ENCODE measurements around the gene TRIM34. TPM values are rescaled to one million over a fixed set of nuclear protein-coding genes. Genes with fewer than 3 reads are reported as not detected.
"Not testable (repeated sequence)": the region's sequence is repeated elsewhere in the genome, so short reads cannot be mapped to it uniquely, and the experiment has no call there.

Gene TRIM34
- polyA plus RNA-seq, 12 donors = 2.9 to 9.6 (median 4.4) TPM; not detected in 2

GRCh38 chr11:5620651-5621521 is 3.9 kb upstream of the TRIM34 start:
- no peak for DNase-seq

GRCh38 chr11:5621580-5621979 is 3.2 kb upstream of the TRIM34 start:
- DNase-seq = no peak

- DNase-seq = no peak
These were observed 2.0 kb upstream of the TRIM34 start for GRCh38 chr11:5622802-5623201.

GRCh38 chr11:5625281-5625680 is 480 bp downstream of the TRIM34 start:
- DNase-seq = no peak

- DNase-seq = no peak
These were observed 1.4 kb downstream of the TRIM34 start for GRCh38 chr11:5626196-5626595.

- DNase-seq = no peak
These were observed 6.6 kb downstream of the TRIM34 start for GRCh38 chr11:5631417-5631816.

- DNase-seq = no peak
These were observed 7.3 kb downstream of the TRIM34 start for GRCh38 chr11:5631969-5632635.

GRCh38 chr11:5639953-5640352 is 15.2 kb downstream of the TRIM34 start:
- DNase-seq = no peak

GRCh38 chr11:5643585-5643984 is 18.8 kb downstream of the TRIM34 start:
- DNase-seq = no peak

GRCh38 chr11:5646139-5646538 is 21.3 kb downstream of the TRIM34 start:
- DNase-seq = no peak

- no peak for DNase-seq
These were observed 30.7 kb downstream of the TRIM34 start for GRCh38 chr11:5655474-5655873.

- not testable (repeated sequence) for DNase-seq
These were observed 32.2 kb downstream of the TRIM34 start for GRCh38 chr11:5656956-5657355.

- DNase-seq = no peak
These were observed 33.5 kb downstream of the TRIM34 start for GRCh38 chr11:5658318-5658717.

GRCh38 chr11:5663511-5663910 is 38.7 kb downstream of the TRIM34 start:
- no peak for DNase-seq

GRCh38 chr11:5665051-5665570 is 40.3 kb downstream of the TRIM34 start:
- DNase-seq = no peak

- no peak for DNase-seq
These were observed 41.1 kb downstream of the TRIM34 start for GRCh38 chr11:5665746-5666401.

GRCh38 chr11:5666402-5666793 is 41.6 kb downstream of the TRIM34 start:
- DNase-seq = no peak

GRCh38 chr11:5671831-5672230 is 47.0 kb downstream of the TRIM34 start:
- DNase-seq = no peak

- no peak for DNase-seq
These were observed 49.6 kb downstream of the TRIM34 start for GRCh38 chr11:5674391-5674790.

GRCh38 chr11:5679811-5680210 is 55.0 kb downstream of the TRIM34 start:
- no peak for DNase-seq

- DNase-seq = not testable (repeated sequence)
These were observed 58.2 kb downstream of the TRIM34 start for GRCh38 chr11:5682890-5683441.

- DNase-seq = not testable (repeated sequence)
These were observed 58.8 kb downstream of the TRIM34 start for GRCh38 chr11:5683620-5684019.

Data from muscle of arm (tissue), 12 donors.